Smooth muscle cell (in vitro differentiated cells): ENCODE measurements around the gene ARHGAP28. TPM values are rescaled to one million over a fixed set of nuclear protein-coding genes. Genes with fewer than 3 reads are reported as not detected.

ENCODE experiments used
- DNase-seq: peaks from one replicate; lab custom pipeline; 2025; ENCODE audit not compliant: unreplicated experiment; lab: John Stamatoyannopoulos, UW
- H2AFZ ChIP-seq: fragments of 200-600 bp; sonication (generic); 2 replicates; pipeline ENCODE4 v1.6.0; 2016; ENCODE audit warnings: antibody characterized with exemption, low read depth, mild to moderate bottlenecking
- H3F3A ChIP-seq: fragments of 200-600 bp; sonication (generic); 2 replicates; pipeline ENCODE4 v1.6.0; 2017; ENCODE audit warnings: antibody characterized with exemption, low read depth
- H3K27ac ChIP-seq: fragments of 200-600 bp; sonication (generic); 2 replicates; pipeline ENCODE4 v1.5.1; 2016; ENCODE audit warnings: low read depth, mild to moderate bottlenecking
- H3K27me3 ChIP-seq: fragments of 200-600 bp; sonication (generic); 2 replicates; pipeline ENCODE4 v1.6.1; 2016; ENCODE audit warnings: low read depth, mild to moderate bottlenecking
- H3K36me3 ChIP-seq: fragments of 200-600 bp; sonication (generic); 2 replicates; pipeline ENCODE4 v1.5.1; 2016; ENCODE audit warnings: low read depth
- H3K4me1 ChIP-seq: fragments of 200-600 bp; sonication (generic); 2 replicates; pipeline ENCODE4 v1.5.1; 2016; ENCODE audit warnings: low read depth
- H3K4me2 ChIP-seq: fragments of 200-600 bp; sonication (generic); 2 replicates; pipeline ENCODE4 v1.6.0; 2016; ENCODE audit warnings: mild to moderate bottlenecking
- H3K4me3 ChIP-seq: fragments of 200-600 bp; sonication (generic); 2 replicates; pipeline ENCODE4 v1.5.1; 2016; ENCODE audit warnings: mild to moderate bottlenecking
- H3K79me2 ChIP-seq: fragments of 200-600 bp; sonication (generic); 2 replicates; pipeline ENCODE4 v1.6.0; 2016; ENCODE audit warnings: low read depth, mild to moderate bottlenecking
- H3K9ac ChIP-seq: fragments of 200-600 bp; sonication (generic); 2 replicates; pipeline ENCODE4 v1.6.0; 2016; ENCODE audit warnings: low read depth
- H3K9me3 ChIP-seq: fragments of 200-600 bp; sonication (generic); replicated peaks from 2 replicates; pipeline ENCODE4 v1.5.1; 2016; ENCODE audit warnings: low read depth
- H4K20me1 ChIP-seq: fragments of 200-600 bp; sonication (generic); 2 replicates; pipeline ENCODE4 v1.6.0; 2016; ENCODE audit warnings: low read depth
- WGBS: methylation state at CpG from one replicate; pipeline ENCODE4 v1.1.7; 2016; ENCODE audit warnings: low lambda C conversion rate; 5-methylcytosine and 5-hydroxymethylcytosine counted together
- polyA plus RNA-seq: library from polyadenylated mRNA; unstranded; fragments of >200 nt; fragmentation: Nextera tagmentation; extraction: Ambion mirVana; gene quantifications from 2 replicates; pipeline ENCODE4 v1.2.1, GENCODE V29; 2016
- total RNA-seq: library from RNA; depleted of rRNA; stranded (reverse); fragments of >200 nt; gene quantifications from 2 replicates; pipeline ENCODE4 v1.2.3, GENCODE V29; 2014
- TF ChIP-seq, protein P1 (sequence below): fragments of 200-600 bp; sonication (generic); IDR thresholded peaks from 2 replicates; pipeline ENCODE4 v1.5.1; 2017; ENCODE audit warnings: borderline replicate concordance, mild to moderate bottlenecking, antibody characterized with exemption; ENCODE audit not compliant: insufficient read depth, poor library complexity, severe bottlenecking

ARHGAP28 gene
- total and polyA plus RNA-seq, 2 experiments from 2014 or later: 16.2 to 27.7 TPM

DNA sequence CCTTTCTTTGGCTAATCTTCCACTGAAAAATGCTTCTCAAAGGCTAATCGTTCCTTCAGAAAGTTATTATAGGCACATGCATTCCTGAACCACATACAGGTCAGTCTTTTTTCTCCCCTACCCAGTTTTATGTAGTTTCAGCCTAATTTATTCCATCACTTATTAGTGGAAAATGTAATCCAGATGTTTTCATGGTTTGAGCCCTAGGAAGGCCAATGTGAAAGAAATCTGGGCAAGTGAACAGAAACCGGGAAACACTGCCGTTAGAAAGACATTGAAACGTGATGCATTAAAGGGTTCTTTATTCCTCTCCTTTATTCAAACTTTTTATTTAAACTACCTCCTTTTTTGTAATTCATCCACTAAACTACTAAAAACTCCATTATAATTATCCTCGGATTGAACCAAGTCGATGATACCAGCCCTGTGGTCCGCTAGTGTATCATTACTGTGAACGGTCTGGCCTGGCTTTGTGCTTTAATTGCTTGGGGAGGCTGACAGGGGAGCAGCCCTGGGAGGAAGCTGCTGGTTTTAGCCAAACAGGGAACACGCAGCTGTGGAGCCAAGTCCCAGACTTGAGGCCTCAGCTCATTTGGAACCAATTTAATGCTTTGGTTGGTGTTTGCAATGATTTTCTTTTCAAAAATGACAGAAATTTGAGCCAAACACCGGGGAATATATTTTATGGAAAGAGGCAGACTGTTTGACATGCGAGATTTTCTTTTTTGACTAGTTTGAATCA is 149.2 kb downstream of the ARHGAP28 start:
- no peaks in the 10 kb centered on the region for H3K9me3 ChIP-seq
- no peak overlapping the region for H3K4me3 ChIP-seq
- no peaks in the 10 kb centered on the region for H3K27me3 ChIP-seq
- no peak overlapping the region for H3K27ac ChIP-seq
- WGBS: 78% methylated on average over 11 of the region's 11 CpGs
- no peaks in the 10 kb centered on the region for H3K79me2 ChIP-seq
- TF ChIP-seq, protein P1, sequence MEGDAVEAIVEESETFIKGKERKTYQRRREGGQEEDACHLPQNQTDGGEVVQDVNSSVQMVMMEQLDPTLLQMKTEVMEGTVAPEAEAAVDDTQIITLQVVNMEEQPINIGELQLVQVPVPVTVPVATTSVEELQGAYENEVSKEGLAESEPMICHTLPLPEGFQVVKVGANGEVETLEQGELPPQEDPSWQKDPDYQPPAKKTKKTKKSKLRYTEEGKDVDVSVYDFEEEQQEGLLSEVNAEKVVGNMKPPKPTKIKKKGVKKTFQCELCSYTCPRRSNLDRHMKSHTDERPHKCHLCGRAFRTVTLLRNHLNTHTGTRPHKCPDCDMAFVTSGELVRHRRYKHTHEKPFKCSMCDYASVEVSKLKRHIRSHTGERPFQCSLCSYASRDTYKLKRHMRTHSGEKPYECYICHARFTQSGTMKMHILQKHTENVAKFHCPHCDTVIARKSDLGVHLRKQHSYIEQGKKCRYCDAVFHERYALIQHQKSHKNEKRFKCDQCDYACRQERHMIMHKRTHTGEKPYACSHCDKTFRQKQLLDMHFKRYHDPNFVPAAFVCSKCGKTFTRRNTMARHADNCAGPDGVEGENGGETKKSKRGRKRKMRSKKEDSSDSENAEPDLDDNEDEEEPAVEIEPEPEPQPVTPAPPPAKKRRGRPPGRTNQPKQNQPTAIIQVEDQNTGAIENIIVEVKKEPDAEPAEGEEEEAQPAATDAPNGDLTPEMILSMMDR: no peak
- H3K9ac ChIP-seq: no peak overlapping the region
- H2AFZ ChIP-seq: no peak overlapping the region
- no peak overlapping the region for H3K4me2 ChIP-seq
- no peak for DNase-seq
- no peaks in the 10 kb centered on the region for H4K20me1 ChIP-seq
- H3F3A ChIP-seq: no peaks in the 10 kb centered on the region
- no peaks in the 10 kb centered on the region for H3K36me3 ChIP-seq
- H3K4me1 ChIP-seq: peaks cover 14% of the 10 kb centered on the region

DNA sequence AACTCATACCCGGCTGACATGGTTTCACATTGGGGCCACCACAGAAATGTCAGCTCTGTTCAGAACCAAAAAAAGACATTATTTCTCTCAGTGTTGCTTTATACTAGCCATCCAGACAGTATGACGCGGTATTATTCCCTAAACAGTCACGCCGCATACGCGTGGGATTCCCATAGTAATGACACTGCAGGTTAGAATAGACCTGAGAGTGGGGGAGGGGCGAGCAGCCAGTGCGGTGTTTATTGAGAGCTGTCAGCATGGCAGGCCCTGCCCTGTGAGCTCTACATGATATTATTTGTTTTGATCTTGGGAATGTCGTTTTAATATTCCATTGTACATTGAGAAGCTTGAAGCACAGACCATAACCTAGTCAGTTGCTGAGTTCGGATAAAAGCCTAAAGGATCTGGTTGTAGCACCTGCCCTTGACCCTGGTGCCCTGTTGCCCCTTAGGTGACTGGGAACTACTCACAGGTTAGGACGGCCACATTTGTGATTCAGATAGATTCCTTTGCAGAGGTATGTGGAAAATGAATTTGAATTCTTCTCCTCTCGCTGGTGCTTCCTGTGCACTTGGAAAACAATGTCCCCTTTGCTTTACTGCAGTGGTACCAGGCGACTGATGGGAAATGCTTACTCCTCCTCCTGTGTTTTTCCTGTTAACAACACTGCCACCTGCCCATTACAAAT is 150.1 kb downstream of the ARHGAP28 start:
- H3K4me3 ChIP-seq: no peak overlapping the region
- H3K4me2 ChIP-seq: no peak overlapping the region
- H3K36me3 ChIP-seq: no peaks in the 10 kb centered on the region
- WGBS: 80% methylated on average over 14 of the region's 14 CpGs
- H3K4me1 ChIP-seq: peaks cover 14% of the 10 kb centered on the region
- H3K27me3 ChIP-seq: no peaks in the 10 kb centered on the region
- H3K9me3 ChIP-seq: no peaks in the 10 kb centered on the region
- no peak overlapping the region for H3K9ac ChIP-seq
- no peaks in the 10 kb centered on the region for H3K79me2 ChIP-seq
- no peak for DNase-seq
- H2AFZ ChIP-seq: no peak overlapping the region
- TF ChIP-seq, protein P1: no peak
- H4K20me1 ChIP-seq: no peaks in the 10 kb centered on the region
- no peaks in the 10 kb centered on the region for H3F3A ChIP-seq
- no peak overlapping the region for H3K27ac ChIP-seq

DNA sequence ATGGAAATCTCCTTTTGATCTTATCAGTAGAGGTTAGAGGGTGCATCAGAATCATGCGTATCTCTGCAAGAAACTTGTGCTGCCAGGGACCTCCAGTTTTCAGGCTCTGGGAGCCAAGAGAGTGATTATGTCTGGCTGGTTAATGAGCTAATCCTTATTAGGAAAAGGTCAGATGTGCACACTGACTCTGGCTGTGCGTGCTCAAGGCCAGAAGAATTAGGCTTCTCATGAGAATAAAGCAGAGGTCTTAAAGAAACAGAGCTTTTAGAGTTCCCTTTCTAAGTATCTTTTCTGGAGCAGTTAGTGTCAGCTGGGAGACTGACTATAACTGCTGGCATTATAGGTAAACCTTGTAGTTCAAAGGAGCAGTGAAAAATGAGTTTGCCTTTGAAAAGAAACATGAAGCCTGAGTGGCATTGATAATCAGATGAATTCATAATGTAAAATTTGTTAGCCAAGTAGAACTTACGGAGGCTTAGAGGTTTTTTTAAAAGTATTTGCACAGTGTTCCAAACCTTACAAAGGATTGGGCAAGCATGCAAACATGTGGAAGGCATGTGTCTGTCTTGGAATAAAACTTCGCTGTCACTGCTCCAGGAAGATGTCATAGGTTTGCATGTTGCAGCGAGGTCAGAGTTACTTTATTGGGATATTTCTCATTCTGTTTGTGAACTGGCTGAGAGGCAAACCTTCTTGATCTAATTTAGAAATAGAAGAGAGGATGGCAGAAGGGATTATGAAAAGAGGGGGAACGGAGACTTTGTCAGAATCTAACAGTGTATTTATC is 151.7 kb downstream of the ARHGAP28 start:
- H3K4me3 ChIP-seq: no peak overlapping the region
- H3F3A ChIP-seq: no peaks in the 10 kb centered on the region
- WGBS: 61% methylated on average over 6 of the region's 6 CpGs
- H3K36me3 ChIP-seq: no peaks in the 10 kb centered on the region
- no peak overlapping the region for H2AFZ ChIP-seq
- H3K27ac ChIP-seq: no peak overlapping the region
- no peaks in the 10 kb centered on the region for H3K79me2 ChIP-seq
- peaks cover 14% of the 10 kb centered on the region for H3K4me1 ChIP-seq
- TF ChIP-seq, protein P1: no peak
- H3K27me3 ChIP-seq: no peaks in the 10 kb centered on the region
- DNase-seq: no peak
- peak overlapping the region; percentile 11 for H3K4me2 ChIP-seq
- H3K9me3 ChIP-seq: no peaks in the 10 kb centered on the region
- H4K20me1 ChIP-seq: no peaks in the 10 kb centered on the region
- H3K9ac ChIP-seq: no peak overlapping the region
